CD14-positive monocyte (primary cell): Measurements from ENCODE around the gene RNASE13. TPM values are rescaled to one million over a fixed set of nuclear protein-coding genes. Genes with fewer than 3 reads are reported as not detected.
A peak's percentile ranks its signal among the peaks of the same experiment; 100 is the strongest.
"Not testable (repeated sequence)": the region's sequence is repeated elsewhere in the genome, so short reads cannot be mapped to it uniquely, and the experiment has no call there.

ENCODE experiments used
- DNase-seq, 3 donors: peaks; one replicate each; pipeline ENCODE4 v3.0.0-alpha.2; 2011 to 2022
- H2AFZ ChIP-seq: 2 replicates; pipeline ENCODE4 v1.6.0; 2012; ENCODE audit warnings: mild to moderate bottlenecking, low read depth, low read length, inconsistent platforms; ENCODE audit not compliant: insufficient read depth, poor library complexity, severe bottlenecking
- H3K27ac ChIP-seq, 2 donors: 1 replicate in 1 of 2; 2 replicates in 1 of 2; pipeline ENCODE4 v1.5.1; 2012 to 2013; ENCODE audit warnings: low read length in 2 of 2, control low read depth in 1 of 2, inconsistent platforms in 1 of 2, low read depth in 1 of 2, mild to moderate bottlenecking in 1 of 2
- H3K27me3 ChIP-seq, 2 donors: one replicate each; pipeline versions ENCODE4 v1.6.0 to v1.6.1; 2011 to 2013; ENCODE audit warnings: low read length in 2 of 2; ENCODE audit not compliant: control insufficient read depth in 2 of 2, insufficient read depth in 2 of 2
- H3K36me3 ChIP-seq, 2 donors: replicated peaks in 1 of 2; 1 replicate in 1 of 2; 2 replicates in 1 of 2; pipeline versions ENCODE4 v1.5.1 to v1.6.1; 2012 to 2013; ENCODE audit warnings: low read length in 2 of 2, control low read depth in 1 of 2, inconsistent platforms in 1 of 2, mild to moderate bottlenecking in 1 of 2; ENCODE audit not compliant: insufficient read depth in 2 of 2, control insufficient read depth in 1 of 2
- H3K4me1 ChIP-seq, 2 donors: 1 replicate in 1 of 2; 2 replicates in 1 of 2; pipeline versions ENCODE4 v1.5.1 to v1.6.1; 2012 to 2013; ENCODE audit warnings: low read length in 2 of 2, control low read depth in 1 of 2, inconsistent platforms in 1 of 2, mild to moderate bottlenecking in 1 of 2, moderate library complexity in 1 of 2; ENCODE audit not compliant: insufficient read depth in 2 of 2, control insufficient read depth in 1 of 2
- H3K4me2 ChIP-seq: replicated peaks from 2 replicates; pipeline ENCODE3; 2012; ENCODE audit warnings: low read length, moderate library complexity, mild to moderate bottlenecking; ENCODE audit not compliant: poor library complexity, severe bottlenecking; ENCODE audit errors: extremely low read depth
- H3K4me3 ChIP-seq, 3 experiments: fragments of 200-600 bp in 1 of 3; sonication (generic) in 1 of 3; replicated peaks in 1 of 3; 1 replicate in 2 of 3; 2 replicates in 1 of 3; pipeline ENCODE4 v1.5.1; 2011 to 2013; ENCODE audit warnings: low read length in 3 of 3, mild to moderate bottlenecking in 3 of 3, control low read depth in 2 of 3, low read depth in 2 of 3, inconsistent platforms in 1 of 3, moderate library complexity in 1 of 3
- H3K79me2 ChIP-seq: 2 replicates; pipeline ENCODE4 v1.6.0; 2012; ENCODE audit warnings: mild to moderate bottlenecking, control low read depth, inconsistent platforms, low read length, moderate library complexity; ENCODE audit not compliant: insufficient read depth
- H3K9ac ChIP-seq: 2 replicates; pipeline ENCODE4 v1.6.0; 2017; ENCODE audit warnings: low read length, mild to moderate bottlenecking; ENCODE audit not compliant: insufficient read depth, poor library complexity, severe bottlenecking
- H3K9me3 ChIP-seq, 2 donors: replicated peaks in 1 of 2; 1 replicate in 1 of 2; 2 replicates in 1 of 2; pipeline versions ENCODE4 v1.5.1 to v1.6.1; 2012 to 2013; ENCODE audit warnings: low read length in 2 of 2, control low read depth in 1 of 2; ENCODE audit not compliant: control insufficient read depth in 1 of 2, insufficient read depth in 1 of 2
- H4K20me1 ChIP-seq: 2 replicates; pipeline ENCODE4 v1.6.0; 2012; ENCODE audit warnings: mild to moderate bottlenecking, low read length, control low read depth, moderate library complexity; ENCODE audit not compliant: insufficient read depth
- H3K27ac Mint-ChIP-seq, 7 donors: one replicate each; pipeline ENCODE4 v1.8.0; 2020; ENCODE audit warnings: mild to moderate bottlenecking in 7 of 7, mixed read lengths in 7 of 7, moderate library complexity in 6 of 7, inconsistent platforms in 2 of 7
- H3K27me3 Mint-ChIP-seq, 3 donors: one replicate each; pipeline ENCODE4 v1.8.0; 2021 to 2022; ENCODE audit warnings: low read depth in 3 of 3, mild to moderate bottlenecking in 3 of 3, mixed read lengths in 3 of 3, moderate library complexity in 3 of 3, inconsistent platforms in 1 of 3
- H3K36me3 Mint-ChIP-seq, 2 donors: one replicate each; pipeline ENCODE4 v1.8.0; 2020; ENCODE audit warnings: mixed read lengths in 2 of 2, inconsistent platforms in 1 of 2, mild to moderate bottlenecking in 1 of 2
- H3K4me1 Mint-ChIP-seq: one replicate; pipeline ENCODE4 v1.8.0; 2020; ENCODE audit warnings: mild to moderate bottlenecking, mixed read lengths
- H3K4me3 Mint-ChIP-seq, 2 donors: one replicate each; pipeline ENCODE4 v1.8.0; 2020; ENCODE audit warnings: mild to moderate bottlenecking in 2 of 2, mixed read lengths in 2 of 2, moderate library complexity in 1 of 2
- H3K9me3 Mint-ChIP-seq, 7 donors: one replicate each; pipeline ENCODE4 v1.8.0; 2020 to 2022; ENCODE audit warnings: mixed read lengths in 7 of 7, mild to moderate bottlenecking in 6 of 7, moderate library complexity in 6 of 7, inconsistent platforms in 2 of 7
- CTCF ChIP-seq: fragments of 200-600 bp; IDR thresholded peaks from one replicate; pipeline ENCODE4 v1.8.0; 2022; ENCODE audit warnings: antibody characterized with exemption, mild to moderate bottlenecking
- WGBS: methylation state at CpG from one replicate; pipeline ENCODE4 v1.1.5; 2013; ENCODE audit warnings: missing lambda C conversion rate; ENCODE audit not compliant: insufficient coverage; 5-methylcytosine and 5-hydroxymethylcytosine counted together
- intact Hi-C, 2 donors: fragments of 100-400 bp; cut with micrococcal nuclease; formaldehyde crosslinking; loops; one replicate each; pipeline versions ENCODE4 v1.15.0 to v1.15.1; 2023
- polyA plus RNA-seq, 3 donors: library from polyadenylated mRNA; depleted of rRNA in 1 of 3; unstranded in 2 of 3; stranded (reverse) in 1 of 3; fragments of 300-500 nt in 2 of 3; fragments of >200 nt in 1 of 3; fragmentation: Illumina TruSeq in 2 of 3; gene quantifications; 1 replicate in 2 of 3; 2 replicates in 1 of 3; pipeline ENCODE4 v1.2.3, GENCODE V29; 2012 to 2021

RNASE13 gene
- polyA plus RNA-seq, 3 donors = 0.39 TPM; not detected in 2

- no peaks in the 10 kb centered on the region for H3K9me3 ChIP-seq
- H3K27me3 Mint-ChIP-seq = peaks cover 6 to 12% (median 11%) of the 10 kb centered on the region in 3 donors
- no peak within 1 kb of the TSS for H3K4me2 ChIP-seq
- no peak within 1 kb of the TSS for H3K27ac ChIP-seq
- H2AFZ ChIP-seq = no peak within 1 kb of the TSS
- 33% methylated on average over 6 of the region's 11 CpGs for WGBS
- H3K4me3 ChIP-seq = no peak within 1 kb of the TSS
- no peak within 1 kb of the TSS for H3K4me3 Mint-ChIP-seq
- no peaks in the 10 kb centered on the region for H3K9me3 Mint-ChIP-seq
- H4K20me1 ChIP-seq = no peaks in the 10 kb centered on the region
- H3K27me3 ChIP-seq = peaks cover 2 to 31% of the 10 kb centered on the region in 2 donors
- TF ChIP-seq CTCF = no peak
- H3K9ac ChIP-seq = no peak within 1 kb of the TSS
- DNase-seq = peak; percentile 29 to 75 (median 47)
- intact Hi-C loops = no loop called here
- H3K27ac Mint-ChIP-seq = peak within 1 kb of the TSS in 2 of 7 donors; percentile 9 to 21
- no peaks in the 10 kb centered on the region for H3K79me2 ChIP-seq
- H3K4me1 Mint-ChIP-seq = peaks cover 9% of the 10 kb centered on the region
- H3K36me3 ChIP-seq = no peaks in the 10 kb centered on the region
- no peaks in the 10 kb centered on the region for H3K36me3 Mint-ChIP-seq
- H3K4me1 ChIP-seq = no peaks in the 10 kb centered on the region
Observed at GRCh38 chr14:21041676-21042433, 7.2 kb upstream of the RNASE13 start, which contains the start of gene RNASE7. Gene RNASE7, plus strand, starts transcription at chr14:21042362. Its CDS starts 631 bp downstream, at chr14:21042993.

GRCh38 chr14:21040941-21041340, 6.3 kb upstream of the RNASE13 start:
- H4K20me1 ChIP-seq, H3K4me1 ChIP-seq, H3K79me2 ChIP-seq, H3K9me3 Mint-ChIP-seq, H3K9ac ChIP-seq, DNase-seq, H3K4me2 ChIP-seq, H2AFZ ChIP-seq, H3K36me3 Mint-ChIP-seq, H3K27ac Mint-ChIP-seq, H3K4me3 ChIP-seq, H3K27ac ChIP-seq, intact Hi-C loops, H3K36me3 ChIP-seq, H3K9me3 ChIP-seq, H3K4me3 Mint-ChIP-seq: not testable (repeated sequence)
- WGBS = 86% methylated on average over 3 of the region's 3 CpGs
- Mint-ChIP-seq H3K4me1 (peaks cover 13% of the 10 kb centered on the region), H3K27me3 (peaks cover 6 to 12% (median 11%) of the 10 kb centered on the region in 3 donors)
- peaks cover 2 to 31% of the 10 kb centered on the region in 2 donors for H3K27me3 ChIP-seq
